Head of caudate nucleus (tissue), 42 donors: ENCODE results near the gene PLGRKT.
"Not testable (repeated sequence)": the region's sequence is repeated elsewhere in the genome, so short reads cannot be mapped to it uniquely, and the experiment has no call there.

Experiments used
- DNase-seq, 42 donors: peaks; one replicate each; pipeline versions ENCODE4 v3.0.0 to v3.0.0-alpha.2; 2020 to 2021; ENCODE audit warnings: mixed read lengths in 7 of 42
- intact Hi-C: fragments of 100-400 bp; cut with DNase I; formaldehyde crosslinking; loops from one replicate; pipeline ENCODE4 v1.15.0; 2022

Gene PLGRKT

DNA sequence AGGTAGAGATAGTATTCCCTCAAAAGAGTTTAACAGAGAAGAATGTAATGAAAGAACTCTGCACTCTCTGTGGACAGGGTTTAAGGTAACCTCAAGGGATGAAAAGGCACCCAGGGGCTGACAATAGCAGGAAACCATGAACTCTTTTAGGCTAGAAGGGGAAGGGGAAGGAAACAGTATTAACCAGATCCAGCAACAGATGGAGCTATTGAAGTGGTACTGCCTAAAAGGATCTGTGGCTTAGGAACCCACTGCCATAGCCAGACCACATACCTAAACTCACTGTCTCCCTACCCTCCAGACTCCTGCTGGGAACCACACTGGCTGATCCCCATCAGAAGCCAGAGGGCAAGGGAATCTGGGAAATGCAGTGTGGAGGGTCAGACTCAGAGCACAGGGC, 35.5 kb downstream of the PLGRKT start:
- intact Hi-C loops = no loop called here
- no peak for DNase-seq

GRCh38 chr9:5397547-5397946, 40.2 kb downstream of the PLGRKT start:
- intact Hi-C loops, DNase-seq: not testable (repeated sequence)

DNA sequence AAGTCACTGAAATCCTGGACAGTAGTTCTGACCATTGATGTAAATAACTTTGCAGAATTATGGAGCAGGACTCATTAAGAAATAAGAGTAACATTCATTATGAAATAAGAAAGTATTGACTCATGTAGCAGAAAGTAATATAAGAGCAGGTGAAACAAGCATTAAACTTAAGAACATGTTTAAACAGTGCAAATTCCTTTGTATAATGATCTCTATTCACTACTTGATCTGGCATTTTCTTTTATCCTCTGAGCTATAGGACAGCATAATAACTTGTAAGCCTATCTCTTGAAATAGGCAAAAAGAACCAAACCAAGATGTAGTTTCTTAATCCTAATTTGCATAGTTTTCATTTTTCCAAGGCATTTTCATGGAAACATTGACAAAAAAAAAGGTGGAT, 42.3 kb downstream of the PLGRKT start:
- no peak for DNase-seq
- intact Hi-C loops = no loop called here

DNA sequence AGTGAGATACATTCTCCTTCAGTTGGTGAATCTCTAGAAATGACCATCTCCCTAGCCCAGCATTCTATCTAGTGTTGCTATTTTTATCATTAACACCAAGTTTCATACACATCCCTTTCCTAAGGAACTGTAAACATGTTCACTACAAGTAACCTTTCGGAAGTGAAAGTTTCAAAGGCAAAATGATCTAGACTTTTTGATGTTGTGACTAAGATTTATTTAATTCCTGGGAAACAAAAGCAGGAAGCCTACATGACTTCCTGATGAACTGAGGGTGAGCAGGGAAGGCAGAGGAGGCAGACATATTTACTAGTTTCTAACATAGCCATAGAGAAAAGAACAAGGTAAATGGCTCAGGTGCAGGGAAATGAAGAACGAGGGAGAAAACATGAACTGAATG, 43.7 kb downstream of the PLGRKT start:
- DNase-seq, intact Hi-C loops: not testable (repeated sequence)

GRCh38 chr9:5393497-5393896, 44.2 kb downstream of the PLGRKT start:
- intact Hi-C loops = no loop called here
- no peak for DNase-seq

GRCh38 chr9:5392285-5392684, 45.4 kb downstream of the PLGRKT start:
- intact Hi-C loops = no loop called here
- DNase-seq = no peak

DNA sequence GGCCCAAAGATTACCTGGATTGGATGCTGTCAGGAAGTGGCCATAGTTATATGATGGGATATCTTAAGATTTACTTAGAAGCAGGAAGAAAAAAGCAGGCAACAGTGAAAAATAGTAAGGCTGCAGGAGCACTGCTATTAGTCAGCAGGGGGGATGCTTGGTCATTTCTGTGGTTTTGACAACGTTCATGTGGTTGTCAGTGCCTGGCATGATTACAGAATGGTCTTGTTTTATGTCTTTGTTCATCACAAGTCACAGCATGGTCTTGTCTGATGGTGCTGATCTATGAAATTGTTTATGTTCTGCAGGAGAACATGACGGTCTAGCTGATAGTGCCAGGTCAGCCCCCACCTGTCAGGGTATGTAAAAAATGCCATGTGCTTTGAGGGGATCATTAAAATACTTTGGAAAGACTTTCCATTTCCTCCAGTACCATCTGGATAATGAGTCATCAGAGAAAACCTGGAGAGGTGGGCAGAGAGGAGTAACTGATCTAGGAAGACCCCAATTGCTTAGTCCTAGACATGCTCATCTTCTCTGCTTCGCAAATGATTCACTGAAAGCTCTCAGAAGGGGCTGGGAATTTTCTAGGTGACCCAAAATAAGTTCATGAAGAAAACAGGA, 48.5 kb downstream of the PLGRKT start:
- intact Hi-C loops = loop anchor here (10.0 kb wide), 1 partner anchor 74 kb away; no protein-coding TSS in a partner anchor

GRCh38 chr9:5388026-5388819, 49.5 kb downstream of the PLGRKT start:
- DNase-seq = no peak
- intact Hi-C loops = loop anchor here (10.0 kb wide), 1 partner anchor 73 kb away; no protein-coding TSS in a partner anchor

More for the DNA sequence above, 48.5 kb downstream of the PLGRKT start:
- no peak for DNase-seq

- intact Hi-C loops = loop anchor here (10.0 kb wide), 1 partner anchor 70 kb away; no protein-coding TSS in a partner anchor
- DNase-seq = no peak
Measured at GRCh38 chr9:5384436-5384835, 53.3 kb downstream of the PLGRKT start.

GRCh38 chr9:5382479-5382878, 55.2 kb downstream of the PLGRKT start:
- intact Hi-C loops = loop anchor here (10.0 kb wide), 1 partner anchor 68 kb away; no protein-coding TSS in a partner anchor
- DNase-seq = no peak

GRCh38 chr9:5375790-5376477, 61.8 kb downstream of the PLGRKT start:
- DNase-seq = no peak
- intact Hi-C loops = no loop called here

DNA sequence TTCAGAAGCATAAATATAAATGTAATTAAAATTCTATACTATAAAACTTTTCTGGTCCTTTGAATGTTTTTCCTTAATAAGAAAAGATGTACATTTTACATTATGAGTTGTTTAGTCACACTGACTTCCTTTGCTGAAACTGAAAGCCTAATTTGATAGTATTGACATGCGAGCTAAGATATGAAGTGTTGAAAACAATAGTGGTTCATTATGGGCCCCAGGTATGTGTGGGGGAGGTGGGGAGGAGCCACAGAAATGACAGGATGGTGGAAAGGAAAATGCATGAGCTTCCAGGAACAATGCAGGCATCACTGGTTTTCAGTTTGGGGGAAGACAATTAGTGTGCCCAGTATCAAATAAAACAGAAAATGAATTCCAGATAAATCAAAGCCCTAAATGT, 62.6 kb downstream of the PLGRKT start:
- DNase-seq = no peak
- intact Hi-C loops = no loop called here

DNA sequence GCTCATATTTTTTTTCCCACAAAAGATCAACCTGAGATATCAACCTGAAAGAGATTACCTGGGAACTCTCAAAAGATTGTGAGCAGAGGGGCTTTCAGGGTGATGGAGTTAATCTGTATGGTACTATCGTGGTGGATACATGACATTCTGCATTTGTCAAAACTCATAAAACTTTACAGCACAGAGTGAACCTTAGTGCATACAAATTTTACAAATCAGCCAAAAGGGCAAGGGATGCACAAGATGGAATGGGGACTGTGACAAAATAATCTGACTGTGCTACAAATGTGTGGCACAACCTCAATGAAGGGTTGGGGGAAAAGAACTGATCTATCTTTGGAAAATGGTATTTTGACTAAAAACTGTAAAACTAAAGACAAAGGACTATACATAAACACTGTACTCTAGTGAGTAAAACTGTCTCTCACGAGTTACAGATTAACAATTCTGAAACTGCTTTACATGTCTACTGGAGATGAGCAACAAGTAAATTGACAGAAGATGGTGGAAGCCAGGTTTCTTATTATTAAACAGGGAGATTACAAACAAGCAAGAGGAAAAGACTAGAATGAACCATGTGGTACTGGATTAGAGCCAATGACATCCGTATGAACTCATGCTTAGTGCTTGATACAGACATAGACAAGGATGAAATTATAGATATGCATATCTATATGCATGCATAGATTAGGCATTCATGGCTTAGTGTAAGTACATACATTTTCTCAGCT, 73.3 kb downstream of the PLGRKT start:
- intact Hi-C loops = no loop called here
- DNase-seq = peak in 1 of 42 donors; percentile 5

- no peak for DNase-seq
Measured at GRCh38 chr9:5361326-5362010, 76.3 kb downstream of the PLGRKT start.

GRCh38 chr9:5360341-5360740, 77.4 kb downstream of the PLGRKT start:
- DNase-seq = no peak
- intact Hi-C loops = no loop called here

More at GRCh38 chr9:5361326-5362010, 76.3 kb downstream of the PLGRKT start:
- intact Hi-C loops = no loop called here

DNA sequence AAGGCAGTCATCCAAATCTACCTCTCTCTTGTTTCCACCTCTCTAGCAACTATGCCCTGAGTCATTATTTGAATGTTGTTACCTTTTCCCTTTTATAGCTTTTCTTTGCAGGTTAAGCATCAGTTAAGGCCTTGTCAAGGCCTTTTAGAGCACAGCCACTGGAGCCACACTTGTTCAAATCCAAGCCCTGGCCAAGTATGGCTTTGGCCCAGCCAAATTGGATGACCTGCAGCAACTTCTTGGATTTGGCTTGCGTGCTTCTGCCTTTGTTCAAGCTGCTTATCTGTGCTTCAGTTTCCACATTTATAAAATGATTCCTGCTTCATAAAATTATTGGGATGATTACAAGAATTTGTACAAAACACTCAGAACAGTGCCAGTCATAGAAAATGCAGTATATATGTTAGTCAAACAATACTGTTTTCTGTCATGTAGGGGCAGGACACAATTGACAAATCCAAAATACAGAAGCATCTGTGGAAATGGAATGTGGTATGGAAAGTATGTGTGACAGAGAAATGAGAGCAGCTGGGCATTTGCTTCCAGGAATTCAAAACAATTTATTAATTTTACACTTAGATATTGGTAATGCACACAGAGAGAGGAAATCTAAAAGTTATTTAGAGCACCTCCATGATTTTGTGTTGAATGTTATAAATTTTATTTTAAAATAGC, 80.2 kb downstream of the PLGRKT start:
- intact Hi-C loops = no loop called here
- no peak for DNase-seq

- no peak for DNase-seq
- intact Hi-C loops = no loop called here
Measured at GRCh38 chr9:5355817-5356216, 81.9 kb downstream of the PLGRKT start.

GRCh38 chr9:5355226-5355625, 82.5 kb downstream of the PLGRKT start:
- DNase-seq = no peak
- intact Hi-C loops = no loop called here
